K562 (cell line): ENCODE measurements around the gene ZDHHC22. TPM values are rescaled to one million over a fixed set of nuclear protein-coding genes. Genes with fewer than 3 reads are reported as not detected.

ENCODE experiments used
- ATAC-seq: fragments of 200-7000 bp; cut with Tn5 transposase; 3 replicates; pipeline ENCODE4 v1.9.1; 2020; ENCODE audit warnings: moderate library complexity
- BruUV-seq: library from RNA; stranded (reverse); fragments of 400-500 nt; replicated peaks from 2 replicates; lab custom pipeline; 2021; lab: Mats Ljungman, UMichigan
- CTCF ChIA-PET: fragments of 300-600 bp; formaldehyde crosslinking; extraction: SDS; loops from one replicate; lab custom pipeline; 2021; ENCODE audit warnings: low intra/inter-chr PET ratio; lab: Yijun Ruan, JAX
- POLR2A ChIA-PET: fragments of 300-600, 350-650 bp; sonication (Branson Sonifier 250); formaldehyde crosslinking; extraction: SDS; loops from one replicate; lab custom pipeline; 2021; ENCODE audit warnings: antibody characterized with exemption, inconsistent platforms; lab: Yijun Ruan, JAX
- DNase-seq, 4 experiments: peaks; one replicate each; pipeline versions ENCODE4 v3.0.0 to v3.0.0-alpha.2; 2011 to 2018; ENCODE audit warnings: low spot score in 3 of 4, mixed read lengths in 3 of 4; ENCODE audit errors: extremely low read depth in 1 of 4
- FAIRE-seq: peaks from 2 replicates; lab custom pipeline; 2011; peaks lifted over from hg19 to GRCh38; lab: Jason Lieb, UNC
- H2AFZ ChIP-seq: 2 replicates; pipeline ENCODE4 v1.6.0; 2011; ENCODE audit warnings: low read depth, low read length, control low read depth, inconsistent platforms
- H3K27ac ChIP-seq: fragments of 200-600 bp; 3 replicates; pipeline ENCODE4 v1.8.0; 2011; ENCODE audit warnings: low read depth, mild to moderate bottlenecking, control low read depth, inconsistent platforms, low read length, moderate library complexity, mixed read lengths; ENCODE audit errors: extremely low read depth
- H3K27me3 ChIP-seq, 2 experiments: fragments of 300-600 bp in 1 of 2; 2 replicates in 1 of 2; 3 replicates in 1 of 2; pipeline versions ENCODE4 v1.6.0 to v1.8.0; 2011; ENCODE audit warnings: inconsistent platforms in 2 of 2, low read length in 2 of 2, mild to moderate bottlenecking in 1 of 2, mixed read lengths in 1 of 2, moderate library complexity in 1 of 2; ENCODE audit not compliant: control insufficient read depth in 2 of 2, insufficient read depth in 2 of 2
- H3K36me3 ChIP-seq: fragments of 300-600 bp; 3 replicates; pipeline ENCODE4 v1.8.0; 2011; ENCODE audit warnings: mild to moderate bottlenecking, low read length, inconsistent platforms; ENCODE audit not compliant: control insufficient read depth, insufficient read depth
- H3K4me1 ChIP-seq, 2 experiments: fragments of 200-600 bp in 1 of 2; replicated peaks in 1 of 2; 2 replicates in 1 of 2; 3 replicates in 1 of 2; pipeline versions ENCODE4 v1.5.1 to v1.8.0; 2011; ENCODE audit warnings: inconsistent platforms in 2 of 2, low read length in 2 of 2, mild to moderate bottlenecking in 1 of 2, mixed read lengths in 1 of 2, moderate library complexity in 1 of 2; ENCODE audit not compliant: control insufficient read depth in 2 of 2, insufficient read depth in 2 of 2
- H3K4me2 ChIP-seq: 2 replicates; pipeline ENCODE4 v1.6.1; 2011; ENCODE audit warnings: low read length, control low read depth, inconsistent platforms, mixed read lengths; ENCODE audit not compliant: insufficient read depth
- H3K4me3 ChIP-seq: fragments of 200-600 bp; sonication (generic), shearing (Covaris generic); 2 replicates; pipeline ENCODE4 v1.5.1; 2016; ENCODE audit warnings: control low read depth, inconsistent platforms
- H3K79me2 ChIP-seq: fragments of 200-600 bp; 3 replicates; pipeline ENCODE4 v1.8.0; 2011; ENCODE audit warnings: low read length, inconsistent platforms; ENCODE audit not compliant: control insufficient read depth, insufficient read depth
- H3K9ac ChIP-seq, 2 experiments: 2 replicates each; pipeline versions ENCODE4 v1.6.0 to v1.6.1; 2011; ENCODE audit warnings: low read depth in 2 of 2, low read length in 2 of 2, control low read depth in 1 of 2, inconsistent platforms in 1 of 2, mild to moderate bottlenecking in 1 of 2, mixed read lengths in 1 of 2; ENCODE audit not compliant: insufficient read depth in 1 of 2
- H3K9me1 ChIP-seq: one replicate; pipeline ENCODE4 v1.6.0; 2011; ENCODE audit warnings: inconsistent platforms, mild to moderate bottlenecking, low read length, moderate library complexity; ENCODE audit not compliant: control insufficient read depth, insufficient read depth
- H3K9me3 ChIP-seq: replicated peaks from 2 replicates; pipeline ENCODE4 v1.5.1; 2011; ENCODE audit warnings: low read depth, low read length, inconsistent platforms; ENCODE audit not compliant: control insufficient read depth, insufficient read depth
- H4K20me1 ChIP-seq: replicated peaks from 2 replicates; pipeline ENCODE4 v1.6.1; 2011; ENCODE audit warnings: low read length, inconsistent platforms, mixed read lengths; ENCODE audit not compliant: control insufficient read depth, insufficient read depth
- CBX8 ChIP-seq: fragments of 200-600 bp; sonication (generic); IDR thresholded peaks from 2 replicates; pipeline ENCODE4 v1.6.1; 2012; ENCODE audit warnings: borderline replicate concordance, mixed run types, low read depth, mild to moderate bottlenecking, moderate library complexity, mixed read lengths, low read length, control low read depth, inconsistent platforms; ENCODE audit not compliant: poor library complexity, severe bottlenecking; ENCODE audit errors: extremely low read depth
- ETS2 ChIP-seq: IDR thresholded peaks from 2 replicates; pipeline ENCODE4 v1.6.1; 2016; ENCODE audit warnings: borderline replicate concordance, missing genetic modification characterization, mild to moderate bottlenecking, moderate library complexity, missing compliant biosample characterization; ENCODE audit not compliant: poor library complexity, severe bottlenecking
- FOXP1 ChIP-seq: sonication (generic); formaldehyde crosslinking; IDR thresholded peaks from 2 replicates; pipeline ENCODE4 v1.8.0; 2022; ENCODE audit warnings: mild to moderate bottlenecking, missing genetic modification reagents
- HOXB6 ChIP-seq: fragments of 250-450 bp; sonication (Bioruptor Pico); IDR thresholded peaks from 2 replicates; pipeline ENCODE4 v1.5.1; 2022; ENCODE audit warnings: mild to moderate bottlenecking, borderline replicate concordance
- KLF6 ChIP-seq: fragments of 250-450 bp; sonication (Bioruptor Pico); IDR thresholded peaks from 2 replicates; pipeline ENCODE4 v1.4.0; 2020; ENCODE audit warnings: mild to moderate bottlenecking, moderate library complexity, borderline replicate concordance
- NCOA2 ChIP-seq, 2 experiments: fragments of 450-650 bp; IDR thresholded peaks; 2 replicates each; pipeline ENCODE4 v1.6.1; 2018; ENCODE audit warnings: mild to moderate bottlenecking in 2 of 2, moderate library complexity in 1 of 2; ENCODE audit not compliant: partially characterized antibody in 2 of 2
- NONO ChIP-seq, 2 experiments: fragments of 200-400 bp in 1 of 2; fragments of 450-650 bp in 1 of 2; formaldehyde crosslinking in 1 of 2; IDR thresholded peaks; 2 replicates each; pipeline ENCODE4 v1.6.1; 2017; ENCODE audit warnings: low read depth in 2 of 2, mild to moderate bottlenecking in 2 of 2, moderate library complexity in 2 of 2, low read length in 1 of 2
- SRF ChIP-seq, 2 experiments: fragments of 250-450, 450-650 bp in 1 of 2; sonication (Bioruptor Pico) in 1 of 2; sonication (generic) in 1 of 2; formaldehyde crosslinking; IDR thresholded peaks; 2 replicates each; pipeline versions ENCODE4 v1.5.0 to v1.5.1; 2020 to 2022; ENCODE audit warnings: mild to moderate bottlenecking in 1 of 2, missing genetic modification reagents in 1 of 2
- WGBS: fragments of 100-300 bp; shearing (Covaris generic); methylation state at CpG from one replicate; pipeline ENCODE4 v1.1.6; 2016; ENCODE audit warnings: low coverage, mixed read lengths; ENCODE audit not compliant: insufficient coverage; ENCODE audit errors: missing lambda C conversion rate; 5-methylcytosine and 5-hydroxymethylcytosine counted together
- in situ Hi-C: fragments of 300-500 bp; cut with MboI; formaldehyde crosslinking; loops from 4 replicates; pipeline ENCODE4 v1.15.0; 2018; ENCODE audit warnings: inconsistent platforms, mixed read lengths
- intact Hi-C: fragments of 100-400 bp; cut with micrococcal nuclease; formaldehyde crosslinking; loops from 2 replicates; pipeline ENCODE4 v1.14.2; 2022
- polyA plus RNA-seq, 8 experiments: library from polyadenylated mRNA; depleted of rRNA in 4 of 8; stranded (reverse) in 5 of 8; unstranded in 3 of 8; fragments of >200 nt; fragmentation: Nextera tagmentation in 2 of 8; fragmentation: Illumina TruSeq in 1 of 8; extraction: Ambion mirVana in 2 of 8; extraction: Trizol in 1 of 8; gene quantifications; 2 replicates each; pipeline versions ENCODE4 v1.2.1 to v1.2.3, GENCODE V29; 2011 to 2014; ENCODE audit warnings: inconsistent platforms in 1 of 8, missing spikeins in 1 of 8
- total RNA-seq, 7 experiments: library from RNA; depleted of rRNA in 6 of 7; stranded (reverse); fragments of >200 nt in 6 of 7; fragmentation: Illumina TruSeq in 2 of 7; extraction: Trizol in 2 of 7; gene quantifications; 2 replicates each; pipeline versions ENCODE4 v1.2.1 to v1.2.3, GENCODE V29; 2011 to 2021; ENCODE audit warnings: low replicate concordance in 1 of 7
- TF ChIP-seq, protein P1 (sequence below): sonication (generic); formaldehyde crosslinking; IDR thresholded peaks from 2 replicates; pipeline ENCODE4 v1.8.0; 2022; ENCODE audit warnings: mild to moderate bottlenecking, missing genetic modification reagents

ZDHHC22 gene
- total and polyA plus RNA-seq, 9 of the 15 experiments (the other 6 are each of a cell fraction or from before 2014, with no cell fraction given) = not detected

DNA sequence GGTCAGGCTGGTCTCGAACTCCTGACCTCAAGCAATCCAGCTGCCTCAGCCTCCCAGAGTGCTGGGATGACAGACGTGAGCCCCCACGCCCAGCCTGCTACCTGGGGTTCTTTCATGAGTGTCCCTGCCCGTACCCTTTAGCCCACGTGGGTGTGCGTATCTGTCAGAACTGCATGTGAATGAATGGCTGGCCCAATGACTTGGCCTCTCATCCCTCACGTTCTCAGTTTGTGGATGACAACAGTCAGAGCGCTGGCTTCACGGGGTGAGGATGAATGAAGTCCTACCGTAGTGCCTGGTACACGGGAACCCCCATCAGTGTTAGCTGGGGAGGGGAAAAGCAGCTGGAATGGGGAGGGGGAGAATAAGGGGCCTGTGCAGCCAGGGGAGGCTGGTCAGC lies 16.1 kb upstream of the ZDHHC22 start:
- no peaks in the 10 kb centered on the region for H3K79me2 ChIP-seq
- H2AFZ ChIP-seq = no peak overlapping the region
- POLR2A ChIA-PET = interaction anchor here (0.6 kb wide), 1 partner anchor 11 kb away, joined by 5 read pairs; no protein-coding TSS in a partner anchor
- H3K27me3 ChIP-seq = peaks cover 0 to 31% of the 10 kb centered on the region in 2 experiments; a peak in 3 of 5 replicates
- no peak overlapping the region for H3K4me3 ChIP-seq
- WGBS = 14% methylated on average over 9 of the region's 11 CpGs
- no peaks in the 10 kb centered on the region for H3K36me3 ChIP-seq
- DNase-seq = no peak
- H3K4me2 ChIP-seq = no peak overlapping the region
- H3K9me1 ChIP-seq = no peaks in the 10 kb centered on the region
- H4K20me1 ChIP-seq = no peaks in the 10 kb centered on the region
- intact Hi-C loops (no loop called here), in situ Hi-C loops (no loop called here)
- CTCF ChIA-PET = interaction anchor here (0.7 kb wide), 1 partner anchor 25 kb away, joined by 4 read pairs; no protein-coding TSS in a partner anchor
- ATAC-seq = no peak
- H3K9me3 ChIP-seq = no peaks in the 10 kb centered on the region
- H3K9ac ChIP-seq = no peak overlapping the region
- no peak for FAIRE-seq
- BruUV-seq = no TSS peak
- TF ChIP-seq NONO (IDR thresholded peaks at IDR 0.05; ENCODE audit: low read depth in 2 of 2, low read length in 1 of 2) = no peak
- TF ChIP-seq KLF6 (CRISPR knock-in tag) = no peak
- no peak for TF ChIP-seq HOXB6 (CRISPR knock-in tag)
- no peak for TF ChIP-seq SRF (CRISPR knock-in tag; IDR thresholded peaks at IDR 0.05)
- no peak for TF ChIP-seq NCOA2 (IDR thresholded peaks at IDR 0.05; ENCODE audit: partially characterized antibody in 2 of 2)
- TF ChIP-seq CBX8 = no peak
- TF ChIP-seq FOXP1 (CRISPR knock-in tag) = no peak
- TF ChIP-seq ETS2 = no peak
- TF ChIP-seq, protein P1, sequence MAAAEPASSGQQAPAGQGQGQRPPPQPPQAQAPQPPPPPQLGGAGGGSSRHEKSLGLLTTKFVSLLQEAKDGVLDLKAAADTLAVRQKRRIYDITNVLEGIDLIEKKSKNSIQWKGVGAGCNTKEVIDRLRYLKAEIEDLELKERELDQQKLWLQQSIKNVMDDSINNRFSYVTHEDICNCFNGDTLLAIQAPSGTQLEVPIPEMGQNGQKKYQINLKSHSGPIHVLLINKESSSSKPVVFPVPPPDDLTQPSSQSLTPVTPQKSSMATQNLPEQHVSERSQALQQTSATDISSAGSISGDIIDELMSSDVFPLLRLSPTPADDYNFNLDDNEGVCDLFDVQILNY (CRISPR knock-in tag) = no peak
- no peak overlapping the region for H3K27ac ChIP-seq
- peaks cover 2 to 8% of the 10 kb centered on the region in 2 experiments; a peak in 3 of 5 replicates for H3K4me1 ChIP-seq
